GM12878 (cell line): Measurements from ENCODE around the gene ARMH1. TPM values are rescaled to one million over a fixed set of nuclear protein-coding genes. Genes with fewer than 3 reads are reported as not detected.

Source experiments
- ATAC-seq: fragments of 200-7000 bp; cut with Tn5 transposase; 3 replicates; pipeline ENCODE4 v1.9.1; 2020; ENCODE audit warnings: mild to moderate bottlenecking, moderate library complexity
- BruUV-seq: library from RNA; stranded (reverse); fragments of 400-500 nt; replicated peaks from 2 replicates; lab custom pipeline; 2021; lab: Mats Ljungman, UMichigan
- CTCF ChIA-PET: fragments of 300-600 bp; sonication (Branson Sonifier 250); formaldehyde crosslinking; extraction: SDS; loops from one replicate; lab custom pipeline; 2021; ENCODE audit warnings: inconsistent platforms; lab: Yijun Ruan, JAX
- POLR2A ChIA-PET: fragments of 350-600 bp; formaldehyde crosslinking; extraction: SDS; loops from one replicate; lab custom pipeline; 2021; ENCODE audit warnings: inconsistent platforms; lab: Charles Lee
- RAD21 ChIA-PET: fragments of 300-600 bp; sonication (Branson Sonifier 250); formaldehyde crosslinking; loops from one replicate; lab custom pipeline; 2023; ENCODE audit warnings: antibody characterized with exemption; ENCODE audit not compliant: unreplicated experiment; lab: Charles Lee
- SMC1A ChIA-PET: fragments of 300-600 bp; sonication (Branson Sonifier 250); formaldehyde crosslinking; loops from one replicate; lab custom pipeline; 2023; ENCODE audit not compliant: unreplicated experiment, uncharacterized antibody; lab: Charles Lee
- DNase-seq: peaks from one replicate; pipeline ENCODE4 v3.0.0-alpha.2; 2011; ENCODE audit warnings: low read depth, low spot score
- FAIRE-seq: peaks from 3 replicates; lab custom pipeline; 2011; peaks lifted over from hg19 to GRCh38; lab: Jason Lieb, UNC
- H2AFZ ChIP-seq: 2 replicates; pipeline ENCODE4 v1.6.0; 2011; ENCODE audit warnings: low read depth, low read length, control low read depth; ENCODE audit not compliant: control insufficient read depth
- H3K27ac ChIP-seq: 2 replicates; pipeline ENCODE4 v1.5.1; 2011; ENCODE audit warnings: control low read depth; ENCODE audit not compliant: control insufficient read depth, insufficient read depth
- H3K27me3 ChIP-seq, 2 experiments: replicated peaks in 1 of 2; 2 replicates each; pipeline versions ENCODE4 v1.6.0 to v1.6.1; 2011; ENCODE audit warnings: low read length in 1 of 2; ENCODE audit not compliant: control insufficient read depth in 2 of 2, insufficient read depth in 2 of 2
- H3K36me3 ChIP-seq, 2 experiments: 2 replicates each; pipeline ENCODE4 v1.5.1; 2011; ENCODE audit warnings: low read length in 1 of 2; ENCODE audit not compliant: control insufficient read depth in 2 of 2, insufficient read depth in 2 of 2
- H3K4me1 ChIP-seq: 2 replicates; pipeline ENCODE4 v1.6.1; 2011; ENCODE audit warnings: mild to moderate bottlenecking, low read length, moderate library complexity, mixed read lengths; ENCODE audit not compliant: control insufficient read depth, insufficient read depth
- H3K4me2 ChIP-seq: 2 replicates; pipeline ENCODE4 v1.6.0; 2011; ENCODE audit warnings: control low read depth; ENCODE audit not compliant: control insufficient read depth, insufficient read depth
- H3K4me3 ChIP-seq: fragments of 200-600 bp; sonication (generic); 2 replicates; pipeline ENCODE4 v1.5.1; 2016
- H3K79me2 ChIP-seq: 2 replicates; pipeline ENCODE4 v1.6.0; 2011; ENCODE audit warnings: low read length; ENCODE audit not compliant: control insufficient read depth, insufficient read depth
- H3K9ac ChIP-seq: 2 replicates; pipeline ENCODE4 v1.8.0; 2011; ENCODE audit warnings: low read length, control low read depth, mixed read lengths; ENCODE audit not compliant: control insufficient read depth, insufficient read depth
- H3K9me3 ChIP-seq: replicated peaks from 3 replicates; pipeline ENCODE4 v1.5.1; 2011; ENCODE audit warnings: mild to moderate bottlenecking, low read length; ENCODE audit not compliant: control insufficient read depth, insufficient read depth
- H4K20me1 ChIP-seq: 2 replicates; pipeline ENCODE4 v1.6.0; 2011; ENCODE audit not compliant: control insufficient read depth, insufficient read depth
- CBFB ChIP-seq: IDR thresholded peaks from 2 replicates; pipeline ENCODE4 v1.6.1; 2016; ENCODE audit warnings: antibody characterized with exemption, low read depth
- E2F4 ChIP-seq: IDR thresholded peaks from 2 replicates; pipeline ENCODE4 v1.6.1; 2012; ENCODE audit warnings: low read depth, low read length, improper control_type of control experiment
- GATAD2B ChIP-seq: fragments of 450-650 bp; conservative IDR thresholded peaks from 2 replicates; pipeline ENCODE4 v1.6.1; 2017; ENCODE audit warnings: low read depth, mild to moderate bottlenecking, moderate library complexity
- HDAC2 ChIP-seq: fragments of 200-600 bp; sonication (generic); IDR thresholded peaks from 2 replicates; pipeline ENCODE4 v1.6.1; 2017
- MTA3 ChIP-seq: IDR thresholded peaks from 2 replicates; pipeline ENCODE4 v1.6.1; 2012; ENCODE audit warnings: low read length, inconsistent platforms, borderline replicate concordance
- POLR2AphosphoS2 ChIP-seq: IDR thresholded peaks from 2 replicates; pipeline ENCODE4 v1.6.1; 2011; ENCODE audit warnings: low read depth, mild to moderate bottlenecking, low read length, improper control_type of control experiment, moderate library complexity
- SP1 ChIP-seq: IDR thresholded peaks from one replicate; pipeline ENCODE4 v1.6.1; 2011; ENCODE audit warnings: low read depth, low read length
- YBX1 ChIP-seq: fragments of 450-650 bp; IDR thresholded peaks from 2 replicates; pipeline ENCODE4 v1.6.1; 2016; ENCODE audit warnings: antibody characterized with exemption
- YY1 ChIP-seq: IDR thresholded peaks from 2 replicates; pipeline ENCODE4 v1.6.1; 2011; ENCODE audit warnings: low read depth, mild to moderate bottlenecking, low read length
- ZNF207 ChIP-seq: fragments of 450-650 bp; IDR thresholded peaks from 2 replicates; pipeline ENCODE4 v1.6.1; 2014; ENCODE audit warnings: antibody characterized with exemption, mild to moderate bottlenecking, borderline replicate concordance
- ZNF622 ChIP-seq: fragments of 450-650 bp; IDR thresholded peaks from 2 replicates; pipeline ENCODE4 v1.6.1; 2017; ENCODE audit warnings: mild to moderate bottlenecking, inconsistent platforms
- WGBS: methylation state at CpG from one replicate; pipeline ENCODE4 v1.1.6; 2016; ENCODE audit warnings: low lambda C conversion rate; ENCODE audit not compliant: insufficient replicate concordance, insufficient coverage; ENCODE audit errors: missing lambda C conversion rate; 5-methylcytosine and 5-hydroxymethylcytosine counted together
- in situ Hi-C: fragments of 300-500 bp; cut with MboI; formaldehyde crosslinking; loops from 9 replicates; pipeline ENCODE4 v1.14.3; 2018; ENCODE audit warnings: mixed read lengths
- intact Hi-C: fragments of 100-400 bp; cut with micrococcal nuclease; formaldehyde crosslinking; loops from one replicate; pipeline ENCODE4 v1.14.2; 2022; ENCODE audit not compliant: unreplicated experiment
- polyA plus RNA-seq, 11 experiments: library from polyadenylated mRNA; depleted of rRNA in 4 of 11; unstranded in 6 of 11; stranded (reverse) in 5 of 11; fragments of >200 nt; fragmentation: Nextera tagmentation in 4 of 11; fragmentation: Illumina TruSeq in 1 of 11; extraction: Ambion mirVana in 4 of 11; extraction: Trizol in 1 of 11; gene quantifications; 1 replicate in 1 of 11; 2 replicates in 10 of 11; pipeline versions ENCODE4 v1.2.1 to v1.2.3, GENCODE V29; 2011 to 2016; ENCODE audit warnings: inconsistent platforms in 2 of 11, missing spikeins in 2 of 11, low read depth in 1 of 11
- total RNA-seq, 4 experiments: library from RNA; depleted of rRNA in 3 of 4; stranded (reverse); fragments of >200 nt in 3 of 4; fragmentation: Illumina TruSeq in 1 of 4; extraction: Trizol in 1 of 4; gene quantifications; 2 replicates each; pipeline versions ENCODE4 v1.2.1 to v1.2.3, GENCODE V29; 2013 to 2021
- TF ChIP-seq, protein P1 (sequence below): fragments of 450-650 bp; IDR thresholded peaks from 2 replicates; pipeline ENCODE4 v1.6.1; 2017; ENCODE audit warnings: mild to moderate bottlenecking

Gene ARMH1
- total and polyA plus RNA-seq, 10 of the 15 experiments (the other 5 are each of a cell fraction or from before 2014, with no cell fraction given): 0.93 to 43.9 (median 8.2) TPM

DNA sequence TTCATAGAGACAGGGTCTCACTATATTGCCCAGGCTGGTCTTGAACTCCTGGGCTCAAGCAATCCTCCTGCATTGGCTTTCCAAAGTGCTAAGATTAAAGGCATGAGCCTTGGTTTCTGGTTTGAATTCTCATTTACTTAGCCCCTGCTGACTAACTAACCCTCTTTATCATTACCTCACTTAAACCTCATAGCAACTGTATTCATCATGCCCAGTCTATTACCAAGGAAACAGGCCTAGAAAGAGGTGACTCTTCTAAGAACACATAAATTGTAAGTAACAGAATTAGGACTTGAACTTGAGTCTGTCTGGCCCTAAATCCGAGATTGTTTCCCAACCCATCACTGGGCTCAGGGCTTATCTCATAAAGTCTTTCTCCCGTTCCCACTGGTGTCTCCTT, 44.4 kb upstream of the ARMH1 start:
- Histone ChIP-seq H3K9me3 (no peaks in the 10 kb centered on the region), H3K9ac (no peak overlapping the region), H3K4me2 (no peak overlapping the region), H4K20me1 (no peaks in the 10 kb centered on the region)
- no peak for TF ChIP-seq YY1
- TF ChIP-seq, protein P1, sequence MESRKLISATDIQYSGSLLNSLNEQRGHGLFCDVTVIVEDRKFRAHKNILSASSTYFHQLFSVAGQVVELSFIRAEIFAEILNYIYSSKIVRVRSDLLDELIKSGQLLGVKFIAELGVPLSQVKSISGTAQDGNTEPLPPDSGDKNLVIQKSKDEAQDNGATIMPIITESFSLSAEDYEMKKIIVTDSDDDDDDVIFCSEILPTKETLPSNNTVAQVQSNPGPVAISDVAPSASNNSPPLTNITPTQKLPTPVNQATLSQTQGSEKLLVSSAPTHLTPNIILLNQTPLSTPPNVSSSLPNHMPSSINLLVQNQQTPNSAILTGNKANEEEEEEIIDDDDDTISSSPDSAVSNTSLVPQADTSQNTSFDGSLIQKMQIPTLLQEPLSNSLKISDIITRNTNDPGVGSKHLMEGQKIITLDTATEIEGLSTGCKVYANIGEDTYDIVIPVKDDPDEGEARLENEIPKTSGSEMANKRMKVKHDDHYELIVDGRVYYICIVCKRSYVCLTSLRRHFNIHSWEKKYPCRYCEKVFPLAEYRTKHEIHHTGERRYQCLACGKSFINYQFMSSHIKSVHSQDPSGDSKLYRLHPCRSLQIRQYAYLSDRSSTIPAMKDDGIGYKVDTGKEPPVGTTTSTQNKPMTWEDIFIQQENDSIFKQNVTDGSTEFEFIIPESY: no peak
- TF ChIP-seq HDAC2: no peak
- no peak for TF ChIP-seq CBFB
- no peak for TF ChIP-seq ZNF207
- no peak for TF ChIP-seq POLR2AphosphoS2
- TF ChIP-seq MTA3: no peak
- no peak for TF ChIP-seq YBX1
- no peak for TF ChIP-seq SP1
- TF ChIP-seq GATAD2B: no peak
- no peak for TF ChIP-seq ZNF622
- no peak for TF ChIP-seq E2F4
- TF ChIP-seq, all 136 proteins: peak for 0
- H3K4me3 ChIP-seq: no peak overlapping the region
- intact Hi-C loops (no loop called here), in situ Hi-C loops (no loop called here)
- ATAC-seq (no peak), DNase-seq (no peak), FAIRE-seq (no peak)
- WGBS: 92% methylated on average over 2 of the region's 2 CpGs
- no peaks in the 10 kb centered on the region for H3K4me1 ChIP-seq
- H3K36me3 ChIP-seq: peaks cover 0 to under 1% of the 10 kb centered on the region in 2 experiments; a peak in 3 of 4 replicates
- H3K27me3 ChIP-seq: no peaks in the 10 kb centered on the region
- H2AFZ ChIP-seq: no peak overlapping the region
- RAD21 ChIA-PET: no interaction called here
- POLR2A ChIA-PET: interaction anchor here (0.5 to 2.9 kb wide), 3 partner anchors 44 to 764 kb away, joined by 3 to 13 read pairs (median 4); partner anchors contain the start of genes ARMH1 and TMEM53
- H3K79me2 ChIP-seq: peaks cover 19% of the 10 kb centered on the region
- no TSS peak for BruUV-seq
- CTCF ChIA-PET: interaction anchor here (3.4 to 5.7 kb wide), 2 partner anchors 22 kb away, joined by 22 to 70 read pairs; no protein-coding TSS in a partner anchor
- H3K27ac ChIP-seq: no peak overlapping the region
- SMC1A ChIA-PET: interaction anchor here (0.6 to 1.9 kb wide), 4 partner anchors 20 to 405 kb away, joined by 3 to 6 read pairs (median 3); no protein-coding TSS in a partner anchor
